ENCODE results near the gene ZBTB46.

- TF ChIP-seq CTCF (IDR thresholded peaks at IDR 0.05; ENCODE audit: borderline replicate concordance, extremely low read depth, low read length, poor library complexity, severe bottlenecking) = no peak
- TF ChIP-seq EZH2 (IDR thresholded peaks at IDR 0.05; ENCODE audit: borderline replicate concordance, low read depth, low read length, severe bottlenecking) = no peak
These were observed 28.2 kb upstream of the ZBTB46 start for GRCh38 chr20:63859166-63859699.

Measured in DND-41 (cell line).